ENCODE results near the gene CLEC14A.

DNA sequence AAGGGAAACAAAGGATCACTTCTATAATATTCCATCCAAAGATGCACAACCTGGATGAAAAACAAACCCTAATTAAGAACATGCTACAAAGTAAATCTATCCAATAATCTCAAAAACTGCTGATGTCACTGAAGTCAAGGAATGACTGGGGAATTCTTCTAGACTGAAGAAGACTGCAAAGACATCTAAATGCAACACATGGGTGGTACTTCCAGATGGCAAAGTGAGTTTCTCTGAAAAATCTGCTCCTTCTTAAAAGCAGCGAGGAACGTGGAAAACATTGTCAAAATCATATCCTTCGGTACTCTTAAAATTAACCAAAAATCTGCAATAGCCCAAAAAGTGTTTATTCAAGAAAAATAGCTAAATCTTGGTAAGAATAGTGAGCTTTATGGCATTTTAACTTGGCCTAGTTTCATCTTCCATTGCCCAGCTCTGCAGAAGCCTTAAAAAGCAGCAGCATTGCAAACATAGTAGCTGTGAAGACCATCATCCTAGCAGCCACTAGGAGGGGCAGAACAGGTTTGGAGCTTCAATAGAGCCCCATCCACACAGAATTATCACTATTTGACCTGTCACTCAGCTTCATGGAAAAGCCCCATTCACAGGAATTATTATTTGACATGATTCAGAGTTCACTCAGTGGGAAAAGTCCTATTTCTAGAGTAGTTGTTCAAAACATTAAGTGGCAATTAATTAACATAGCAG is 7.4 kb downstream of the CLEC14A start:
- TF ChIP-seq, protein P1, sequence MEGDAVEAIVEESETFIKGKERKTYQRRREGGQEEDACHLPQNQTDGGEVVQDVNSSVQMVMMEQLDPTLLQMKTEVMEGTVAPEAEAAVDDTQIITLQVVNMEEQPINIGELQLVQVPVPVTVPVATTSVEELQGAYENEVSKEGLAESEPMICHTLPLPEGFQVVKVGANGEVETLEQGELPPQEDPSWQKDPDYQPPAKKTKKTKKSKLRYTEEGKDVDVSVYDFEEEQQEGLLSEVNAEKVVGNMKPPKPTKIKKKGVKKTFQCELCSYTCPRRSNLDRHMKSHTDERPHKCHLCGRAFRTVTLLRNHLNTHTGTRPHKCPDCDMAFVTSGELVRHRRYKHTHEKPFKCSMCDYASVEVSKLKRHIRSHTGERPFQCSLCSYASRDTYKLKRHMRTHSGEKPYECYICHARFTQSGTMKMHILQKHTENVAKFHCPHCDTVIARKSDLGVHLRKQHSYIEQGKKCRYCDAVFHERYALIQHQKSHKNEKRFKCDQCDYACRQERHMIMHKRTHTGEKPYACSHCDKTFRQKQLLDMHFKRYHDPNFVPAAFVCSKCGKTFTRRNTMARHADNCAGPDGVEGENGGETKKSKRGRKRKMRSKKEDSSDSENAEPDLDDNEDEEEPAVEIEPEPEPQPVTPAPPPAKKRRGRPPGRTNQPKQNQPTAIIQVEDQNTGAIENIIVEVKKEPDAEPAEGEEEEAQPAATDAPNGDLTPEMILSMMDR (conservative IDR thresholded peaks at IDR 0.05 in 1 of 2, IDR thresholded peaks at IDR 0.05 in 1 of 2; ENCODE audit: low read depth in 1 of 2, low read length in 2 of 2), result peak; percentile 15 to 33
- no peak for TF ChIP-seq EZH2 (IDR thresholded peaks at IDR 0.05; ENCODE audit: low read length, missing control alignments)

Measured in fibroblast of lung (primary cell).